ENCODE measurements around the gene KCTD19. TPM values are rescaled to one million over a fixed set of nuclear protein-coding genes. Genes with fewer than 3 reads are reported as not detected.

The KCTD19 gene
- total RNA-seq, 1 experiment from 2014 or later = 1.1 TPM

DNA sequence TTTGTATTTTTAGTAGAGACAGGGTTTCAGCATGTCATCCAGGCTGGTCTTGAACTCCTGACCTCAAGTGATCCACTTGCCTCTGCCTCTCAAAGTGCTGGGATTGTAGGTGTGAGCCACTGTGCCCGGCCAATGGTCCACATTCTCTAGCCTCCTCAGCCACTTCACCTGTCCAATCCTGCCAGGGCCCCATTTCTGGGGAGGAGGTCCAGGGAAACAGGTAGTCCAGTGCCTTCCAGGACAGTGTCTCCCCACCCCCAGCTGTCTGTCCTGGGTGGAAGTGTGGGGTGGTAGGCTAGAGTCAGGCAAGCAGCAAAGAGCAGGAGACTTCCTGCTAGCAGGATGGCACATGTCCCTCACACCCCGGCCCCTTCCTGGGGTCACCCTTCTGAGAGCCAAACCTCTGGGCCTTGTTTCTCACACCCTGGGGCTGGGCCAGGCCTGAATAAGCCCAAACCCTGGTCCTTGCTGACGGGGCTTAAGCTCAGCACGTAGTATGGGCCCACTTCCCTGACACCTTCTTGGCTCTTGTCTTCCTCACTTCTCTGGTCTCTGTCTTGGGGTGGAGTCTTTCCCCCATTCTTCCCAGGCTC is 84.3 kb downstream of the KCTD19 start:
- Mint-ChIP-seq H3K9me3 (no peaks in the 10 kb centered on the region), H3K4me1 (peaks cover 25% of the 10 kb centered on the region), H3K27ac (peak overlapping the region; percentile 94; the same call in 1 of the 2 replicates), H3K36me3 (peaks cover 13% of the 10 kb centered on the region), H3K4me3 (no peak overlapping the region), H3K27me3 (ENCODE audit: low read depth) (no peaks in the 10 kb centered on the region)
- DNase-seq (ENCODE audit: low spot score) = no peak
- TF ChIP-seq RELA (CRISPR knock-in tag; IDR thresholded peaks at IDR 0.05; ENCODE audit: borderline replicate concordance) (no peak), ZBTB43 (CRISPR knock-in tag; IDR thresholded peaks at IDR 0.05) (no peak), EMX1 (CRISPR knock-in tag; IDR thresholded peaks at IDR 0.05) (no peak), KAT7 (CRISPR knock-in tag; IDR thresholded peaks at IDR 0.05; ENCODE audit: borderline replicate concordance) (no peak), TCF7 (CRISPR knock-in tag; IDR thresholded peaks at IDR 0.05; ENCODE audit: low read depth) (no peak), GRHL2 (CRISPR knock-in tag; IDR thresholded peaks at IDR 0.05; ENCODE audit: insufficient replicate concordance, severe bottlenecking) (no peak), ZNF396 (CRISPR knock-in tag; IDR thresholded peaks at IDR 0.05; ENCODE audit: borderline replicate concordance) (no peak), ETV6 (CRISPR knock-in tag; IDR thresholded peaks at IDR 0.05) (no peak), RORB (CRISPR knock-in tag; IDR thresholded peaks at IDR 0.05) (no peak), NFATC4 (CRISPR knock-in tag; IDR thresholded peaks at IDR 0.05) (no peak), ZNF219 (CRISPR knock-in tag; IDR thresholded peaks at IDR 0.05; ENCODE audit: borderline replicate concordance) (no peak), NFYB (CRISPR knock-in tag; conservative IDR thresholded peaks at IDR 0.05; ENCODE audit: low read depth) (no peak), SOX15 (CRISPR knock-in tag; IDR thresholded peaks at IDR 0.05) (no peak), MXD4 (CRISPR knock-in tag; IDR thresholded peaks at IDR 0.05; ENCODE audit: borderline replicate concordance) (no peak), NR1H2 (CRISPR knock-in tag; IDR thresholded peaks at IDR 0.05) (no peak), E2F1 (CRISPR knock-in tag; IDR thresholded peaks at IDR 0.05) (no peak), ATF1 (CRISPR knock-in tag; IDR thresholded peaks at IDR 0.05) (no peak), FOXK1 (CRISPR knock-in tag; IDR thresholded peaks at IDR 0.05) (no peak)
- TF ChIP-seq, protein P1, sequence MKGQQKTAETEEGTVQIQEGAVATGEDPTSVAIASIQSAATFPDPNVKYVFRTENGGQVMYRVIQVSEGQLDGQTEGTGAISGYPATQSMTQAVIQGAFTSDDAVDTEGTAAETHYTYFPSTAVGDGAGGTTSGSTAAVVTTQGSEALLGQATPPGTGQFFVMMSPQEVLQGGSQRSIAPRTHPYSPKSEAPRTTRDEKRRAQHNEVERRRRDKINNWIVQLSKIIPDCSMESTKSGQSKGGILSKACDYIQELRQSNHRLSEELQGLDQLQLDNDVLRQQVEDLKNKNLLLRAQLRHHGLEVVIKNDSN (CRISPR knock-in tag; IDR thresholded peaks at IDR 0.05) = no peak
- TF ChIP-seq, protein P2, sequence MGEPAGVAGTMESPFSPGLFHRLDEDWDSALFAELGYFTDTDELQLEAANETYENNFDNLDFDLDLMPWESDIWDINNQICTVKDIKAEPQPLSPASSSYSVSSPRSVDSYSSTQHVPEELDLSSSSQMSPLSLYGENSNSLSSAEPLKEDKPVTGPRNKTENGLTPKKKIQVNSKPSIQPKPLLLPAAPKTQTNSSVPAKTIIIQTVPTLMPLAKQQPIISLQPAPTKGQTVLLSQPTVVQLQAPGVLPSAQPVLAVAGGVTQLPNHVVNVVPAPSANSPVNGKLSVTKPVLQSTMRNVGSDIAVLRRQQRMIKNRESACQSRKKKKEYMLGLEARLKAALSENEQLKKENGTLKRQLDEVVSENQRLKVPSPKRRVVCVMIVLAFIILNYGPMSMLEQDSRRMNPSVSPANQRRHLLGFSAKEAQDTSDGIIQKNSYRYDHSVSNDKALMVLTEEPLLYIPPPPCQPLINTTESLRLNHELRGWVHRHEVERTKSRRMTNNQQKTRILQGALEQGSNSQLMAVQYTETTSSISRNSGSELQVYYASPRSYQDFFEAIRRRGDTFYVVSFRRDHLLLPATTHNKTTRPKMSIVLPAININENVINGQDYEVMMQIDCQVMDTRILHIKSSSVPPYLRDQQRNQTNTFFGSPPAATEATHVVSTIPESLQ (CRISPR knock-in tag; IDR thresholded peaks at IDR 0.05) = no peak
- CTCF ChIA-PET = interaction anchor here (1.6 to 1.9 kb wide), 2 partner anchors 15 to 18 kb away, joined by 5 to 8 read pairs; partner anchors contain the start of gene TMEM208
- no peak for ATAC-seq
- POLR2A ChIA-PET = no interaction called here

Measured in WTC11 (cell line).